AG10803 (cell line): ENCODE data around the gene MED6.

ENCODE experiments used
- DNase-seq: peaks from one replicate; pipeline ENCODE4 v3.0.0; 2010; ENCODE audit warnings: low read depth
- H3K4me3 ChIP-seq: 2 replicates; pipeline ENCODE4 v1.5.1; 2011; ENCODE audit warnings: mild to moderate bottlenecking, low read length, control low read depth
- TF ChIP-seq, protein P1 (sequence below): conservative IDR thresholded peaks from 2 replicates; pipeline ENCODE4 v1.5.1; 2011; ENCODE audit warnings: mild to moderate bottlenecking, low read length, control low read depth, inconsistent platforms

Gene MED6

GRCh38 chr14:70642303-70643235 is 42.1 kb upstream of the MED6 start:
- no peak for DNase-seq
- TF ChIP-seq, protein P1, sequence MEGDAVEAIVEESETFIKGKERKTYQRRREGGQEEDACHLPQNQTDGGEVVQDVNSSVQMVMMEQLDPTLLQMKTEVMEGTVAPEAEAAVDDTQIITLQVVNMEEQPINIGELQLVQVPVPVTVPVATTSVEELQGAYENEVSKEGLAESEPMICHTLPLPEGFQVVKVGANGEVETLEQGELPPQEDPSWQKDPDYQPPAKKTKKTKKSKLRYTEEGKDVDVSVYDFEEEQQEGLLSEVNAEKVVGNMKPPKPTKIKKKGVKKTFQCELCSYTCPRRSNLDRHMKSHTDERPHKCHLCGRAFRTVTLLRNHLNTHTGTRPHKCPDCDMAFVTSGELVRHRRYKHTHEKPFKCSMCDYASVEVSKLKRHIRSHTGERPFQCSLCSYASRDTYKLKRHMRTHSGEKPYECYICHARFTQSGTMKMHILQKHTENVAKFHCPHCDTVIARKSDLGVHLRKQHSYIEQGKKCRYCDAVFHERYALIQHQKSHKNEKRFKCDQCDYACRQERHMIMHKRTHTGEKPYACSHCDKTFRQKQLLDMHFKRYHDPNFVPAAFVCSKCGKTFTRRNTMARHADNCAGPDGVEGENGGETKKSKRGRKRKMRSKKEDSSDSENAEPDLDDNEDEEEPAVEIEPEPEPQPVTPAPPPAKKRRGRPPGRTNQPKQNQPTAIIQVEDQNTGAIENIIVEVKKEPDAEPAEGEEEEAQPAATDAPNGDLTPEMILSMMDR: no peak
- H3K4me3 ChIP-seq: peak overlapping the region; percentile 44

- DNase-seq: no peak
- TF ChIP-seq, protein P1: no peak
- peak within 1 kb of the TSS; percentile 51 for H3K4me3 ChIP-seq
Observed at GRCh38 chr14:70641548-70642302, 41.3 kb upstream of the MED6 start, which contains the start of gene TTC9. Gene TTC9 (plus strand): TSS chr14:70641916. CDS start chr14:70642130, 214 bp downstream.

DNA sequence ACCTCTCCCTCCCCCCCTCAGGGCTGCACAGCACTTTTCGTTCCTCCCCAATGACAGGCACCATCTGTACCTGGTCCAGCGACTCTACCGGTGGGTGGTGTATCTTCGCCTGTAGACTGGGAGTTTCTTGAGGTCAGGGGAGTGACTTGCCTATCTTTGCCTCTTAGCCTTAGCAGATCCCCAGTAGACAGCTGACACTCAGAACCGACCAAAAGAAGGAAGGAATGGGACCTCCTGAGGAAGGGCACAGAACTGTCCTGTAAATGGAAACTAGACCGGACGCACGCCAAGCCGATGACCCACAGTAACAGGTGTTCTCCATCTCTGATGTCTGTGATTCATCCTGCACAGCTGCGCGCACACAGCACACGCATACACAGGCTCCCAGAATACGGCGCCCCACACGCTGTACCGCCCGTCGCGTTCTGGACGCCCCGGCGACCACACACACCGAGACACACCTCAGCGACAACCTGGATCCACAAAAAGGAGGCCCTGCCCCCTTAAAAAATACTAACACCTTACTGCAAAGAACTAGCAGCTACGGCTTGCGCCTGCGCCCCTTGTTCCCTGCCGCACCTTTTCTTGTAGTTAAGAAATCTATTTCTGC is 40.6 kb upstream of the MED6 start:
- H3K4me3 ChIP-seq: peak overlapping the region; percentile 51
- no peak for DNase-seq
- TF ChIP-seq, protein P1: no peak

GRCh38 chr14:70638416-70638815 is 38.0 kb upstream of the MED6 start:
- TF ChIP-seq, protein P1: no peak
- DNase-seq: no peak
- H3K4me3 ChIP-seq: no peak overlapping the region

DNA sequence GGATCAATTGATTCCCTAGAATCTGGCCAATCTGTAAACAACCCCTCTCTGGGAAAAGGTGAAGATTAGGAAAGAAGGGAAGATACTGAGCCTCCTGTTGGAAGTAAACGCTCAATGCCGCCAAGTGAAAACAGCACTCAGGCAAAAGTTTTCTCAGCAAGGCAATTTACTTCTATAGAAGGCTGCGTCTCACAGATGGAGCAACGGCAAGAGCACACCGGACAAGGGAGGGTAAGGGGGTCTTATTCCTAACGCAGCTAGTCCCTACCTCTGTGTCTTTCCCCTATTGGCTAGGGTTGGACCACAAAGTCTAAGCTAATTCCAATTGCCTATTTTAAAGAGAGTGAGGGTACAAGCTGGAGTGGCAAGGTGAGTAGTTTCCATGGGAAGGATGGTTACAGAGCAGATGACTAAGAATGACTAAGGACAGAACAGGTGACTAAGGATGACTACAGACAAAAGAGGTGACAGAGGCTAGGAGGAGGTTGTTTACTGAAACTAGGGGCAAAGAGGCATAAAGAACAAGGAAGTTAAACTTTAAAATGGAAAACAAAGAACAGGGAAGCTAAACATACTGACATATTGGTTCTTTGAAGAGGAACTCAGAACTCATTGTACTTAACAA is 35.6 kb upstream of the MED6 start:
- no peak overlapping the region for H3K4me3 ChIP-seq
- no peak for DNase-seq
- TF ChIP-seq, protein P1: no peak

DNA sequence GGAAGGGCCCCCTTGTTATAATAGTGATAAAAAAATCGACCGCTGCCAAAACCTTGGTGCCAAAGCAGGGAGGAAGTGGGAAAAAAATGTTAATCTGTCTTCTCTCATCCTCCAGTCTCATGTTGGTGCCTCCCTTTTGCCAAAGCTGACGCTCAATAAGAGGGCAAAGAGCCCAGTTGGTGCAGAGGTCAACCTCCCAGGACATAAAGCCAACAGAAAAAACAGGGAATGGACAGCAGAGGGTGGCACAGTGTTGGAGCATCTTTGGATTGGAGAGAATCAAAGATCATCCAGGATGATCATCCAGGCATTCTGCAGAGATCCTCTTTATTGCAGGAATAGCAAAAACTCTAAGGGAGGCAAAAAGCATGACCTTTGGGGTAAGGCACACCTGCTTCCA is 31.5 kb upstream of the MED6 start:
- DNase-seq: no peak
- no peak overlapping the region for H3K4me3 ChIP-seq
- TF ChIP-seq, protein P1: no peak
